ENCODE measurements around the gene YAP1.
"Not testable (repeated sequence)": the region's sequence is repeated elsewhere in the genome, so short reads cannot be mapped to it uniquely, and the experiment has no call there.

YAP1 gene

DNA sequence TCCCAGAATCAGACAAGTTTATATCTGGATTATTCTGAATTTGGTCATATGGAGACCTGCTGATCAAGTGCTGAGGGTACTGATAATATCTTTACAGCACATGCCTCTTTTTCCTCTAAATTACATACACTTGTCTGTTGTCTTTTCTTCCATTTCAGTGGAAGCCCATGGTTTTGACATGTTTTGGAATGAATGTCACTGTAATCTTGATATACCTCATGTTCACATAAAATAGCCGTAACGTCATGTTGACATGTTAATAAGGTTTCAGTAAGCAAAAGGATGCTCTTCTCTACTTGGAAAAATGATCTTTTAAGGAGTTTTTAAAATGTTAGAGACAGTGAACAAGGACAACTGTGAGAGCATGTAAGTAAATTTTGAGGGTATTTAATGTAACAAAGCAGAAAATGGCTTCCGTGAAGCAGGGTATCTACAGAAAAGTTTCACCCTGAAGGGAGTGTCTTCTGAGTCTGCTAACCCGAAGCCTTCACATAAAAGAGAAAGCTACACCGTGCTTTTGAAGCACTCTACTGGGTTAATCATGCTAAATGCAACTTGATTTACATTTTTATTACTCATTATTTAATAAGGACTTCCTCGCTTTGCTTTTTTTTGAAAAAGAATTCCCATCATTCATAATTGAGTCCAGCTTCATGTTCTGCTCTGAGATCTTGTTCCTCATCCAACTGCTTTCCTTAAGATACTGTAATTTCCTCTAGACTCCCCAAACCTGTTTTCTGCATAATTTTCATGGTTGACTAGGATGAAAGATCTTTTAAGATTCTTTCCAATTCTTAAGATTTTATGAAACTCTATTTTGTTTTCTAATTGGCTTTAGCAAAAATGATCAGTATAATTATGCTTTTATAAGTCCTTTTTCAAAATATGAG is 56.2 kb downstream of the YAP1 start:
- no peak for DNase-seq

- no peak for DNase-seq
Measured at GRCh38 chr11:102168481-102168880, 58.2 kb downstream of the YAP1 start.

- no peak for DNase-seq
Measured at GRCh38 chr11:102171101-102171500, 60.9 kb downstream of the YAP1 start.

GRCh38 chr11:102172127-102172848 is 62.0 kb downstream of the YAP1 start:
- DNase-seq, result no peak

DNA sequence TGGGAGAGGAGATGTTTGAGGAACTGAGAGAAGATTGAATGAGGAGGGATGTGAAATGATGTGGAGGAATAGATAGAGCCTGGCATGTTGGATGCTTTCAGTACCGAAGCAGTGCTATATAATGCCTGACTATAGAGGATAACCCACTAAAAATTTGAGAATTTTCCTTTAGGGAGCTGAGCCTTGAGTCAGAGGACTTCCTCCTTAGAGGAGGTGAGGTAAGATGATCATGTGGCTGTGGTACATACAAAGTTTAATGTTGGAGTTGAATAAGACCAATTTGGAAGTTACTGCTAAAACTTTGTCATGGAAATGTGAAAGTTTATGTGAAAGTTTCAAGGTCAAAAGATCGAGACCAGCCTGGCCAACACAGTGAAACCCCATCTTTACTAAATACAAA is 66.9 kb downstream of the YAP1 start:
- DNase-seq, result no peak

- DNase-seq, result no peak
Measured at GRCh38 chr11:102177974-102178631, 67.9 kb downstream of the YAP1 start.

DNA sequence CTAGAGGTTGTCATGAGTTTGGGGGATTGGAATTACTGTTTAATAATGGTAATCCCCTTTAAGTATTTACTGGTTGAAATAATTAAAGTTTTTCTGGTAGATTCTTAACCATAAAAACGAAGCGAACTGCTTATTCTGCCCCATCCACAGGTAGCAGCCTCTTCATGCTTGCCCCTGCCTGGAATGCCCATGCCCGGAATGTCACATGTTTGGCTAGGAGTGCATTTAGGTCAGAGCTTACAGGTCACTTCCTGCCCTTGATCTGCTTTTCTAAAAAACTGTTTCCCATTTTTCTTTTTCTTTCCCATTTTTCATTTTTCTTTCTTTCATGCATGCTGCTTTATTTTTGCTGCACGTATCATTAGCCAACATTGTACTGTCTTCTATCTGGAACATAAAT is 69.1 kb downstream of the YAP1 start:
- DNase-seq, result no peak

GRCh38 chr11:102184269-102184987 is 74.2 kb downstream of the YAP1 start:
- DNase-seq, result no peak

GRCh38 chr11:102186551-102187191 is 76.4 kb downstream of the YAP1 start:
- no peak for DNase-seq

- DNase-seq, result no peak
Measured at GRCh38 chr11:102187416-102188151, 77.3 kb downstream of the YAP1 start.

DNA sequence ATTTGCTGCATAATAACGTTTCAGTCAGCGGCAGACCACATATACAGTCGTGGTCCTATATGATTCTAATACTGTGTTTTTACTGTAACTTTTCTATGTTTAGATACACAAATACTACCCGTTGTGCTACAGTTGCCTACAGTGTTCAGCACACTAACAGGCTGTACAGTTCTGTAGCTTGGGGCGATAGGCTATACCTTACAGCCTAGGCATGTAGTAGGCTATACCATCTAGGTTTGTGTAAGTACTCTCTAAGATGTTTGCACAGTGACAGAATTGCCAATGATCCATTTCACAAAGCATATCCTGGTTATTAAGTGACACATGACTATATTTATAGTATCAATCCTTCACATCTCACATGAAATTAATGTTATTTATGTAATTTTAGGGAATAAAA is 78.2 kb downstream of the YAP1 start:
- DNase-seq, result no peak

DNA sequence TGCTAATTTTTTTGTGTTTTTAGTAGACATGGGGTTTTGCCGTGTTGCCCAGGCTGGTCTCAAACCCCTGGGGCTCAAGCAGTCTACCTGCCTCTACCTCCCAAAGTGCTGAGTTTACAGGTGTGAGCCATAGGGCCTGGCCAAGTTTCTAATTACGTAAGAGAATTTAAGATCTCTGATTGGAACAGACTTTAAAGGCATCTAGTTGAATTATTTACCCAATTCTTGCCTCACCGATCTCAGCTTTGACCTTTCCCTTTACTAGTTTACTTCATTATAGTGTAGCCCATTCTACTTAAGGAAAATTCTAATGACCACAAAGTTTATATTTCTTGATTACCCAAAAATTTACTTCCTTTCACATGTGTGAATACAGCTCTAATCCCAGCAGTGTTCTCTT is 81.6 kb downstream of the YAP1 start:
- DNase-seq, result no peak

DNA sequence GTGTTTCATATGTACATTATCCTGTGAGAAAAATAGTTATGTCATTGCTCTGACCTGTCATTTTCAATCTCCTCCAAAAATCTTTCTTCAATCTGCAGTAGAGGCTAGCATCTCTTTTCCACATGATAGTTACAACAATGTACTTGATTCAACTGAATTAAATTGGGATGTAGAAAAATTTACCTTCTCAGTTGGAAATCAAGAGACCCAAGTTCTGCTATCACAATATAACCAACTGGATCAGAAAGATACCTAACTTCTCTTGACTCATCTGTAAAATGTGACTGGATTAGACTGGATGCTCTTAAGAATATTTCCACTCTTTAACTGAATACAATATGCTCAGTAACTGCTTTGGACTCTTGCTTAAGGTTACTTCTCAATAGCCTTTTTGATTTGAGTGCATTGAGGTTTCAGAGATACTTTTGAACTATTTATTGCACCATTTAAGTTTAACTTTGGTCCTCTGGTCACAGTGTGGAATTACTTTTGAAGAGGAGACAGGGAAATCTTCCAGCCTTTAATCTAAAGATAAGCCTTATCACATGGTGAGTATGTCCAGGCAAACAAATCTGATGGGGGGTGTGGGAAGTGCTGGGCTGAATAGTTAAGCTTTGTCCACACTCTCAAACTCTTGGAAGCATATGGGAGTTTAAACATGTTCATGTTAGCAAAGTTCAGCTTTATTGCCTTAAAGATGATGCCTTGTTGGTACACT is 82.3 kb downstream of the YAP1 start:
- DNase-seq, result no peak

DNA sequence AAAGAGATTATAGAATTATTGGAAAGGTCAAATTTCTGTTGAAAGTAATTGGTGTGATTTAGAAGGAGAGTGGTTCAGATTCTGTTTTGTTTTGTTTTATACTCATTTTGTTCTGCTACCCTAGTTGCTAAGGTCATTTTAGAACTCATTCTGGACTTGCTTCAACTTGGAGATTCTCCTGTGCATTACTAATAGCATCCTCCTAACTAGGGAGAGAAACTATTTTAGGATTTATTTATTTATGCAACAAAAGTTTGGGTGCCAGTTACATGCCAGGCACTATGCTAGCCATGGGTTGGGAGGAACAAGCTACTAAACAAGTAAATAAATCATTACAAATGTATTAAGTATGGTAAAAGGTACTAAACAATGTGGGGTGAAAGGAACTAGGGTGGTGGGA is 84.0 kb downstream of the YAP1 start:
- DNase-seq, result no peak

DNA sequence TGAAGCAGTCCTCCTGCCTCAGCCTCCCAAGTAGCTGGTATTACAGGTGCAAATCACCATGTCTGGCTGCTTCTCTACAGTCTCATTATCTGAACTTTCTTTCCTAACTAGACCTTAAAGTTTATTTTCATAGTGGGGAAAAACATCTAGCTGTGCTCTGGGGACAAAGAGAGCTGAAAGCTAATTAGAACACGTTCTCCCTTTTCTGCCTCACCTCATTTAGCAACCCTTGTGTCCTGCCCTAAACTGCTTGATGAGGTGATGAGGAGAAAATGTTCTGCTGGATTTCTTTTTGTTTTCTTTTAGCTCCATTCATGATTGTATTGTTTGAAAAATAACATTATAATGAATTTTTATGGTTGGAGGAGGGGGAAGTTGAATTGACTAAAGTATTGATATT is 84.7 kb downstream of the YAP1 start:
- DNase-seq, result no peak

GRCh38 chr11:102196351-102196750 is 86.1 kb downstream of the YAP1 start:
- no peak for DNase-seq

GRCh38 chr11:102196816-102197215 is 86.6 kb downstream of the YAP1 start:
- no peak for DNase-seq

DNA sequence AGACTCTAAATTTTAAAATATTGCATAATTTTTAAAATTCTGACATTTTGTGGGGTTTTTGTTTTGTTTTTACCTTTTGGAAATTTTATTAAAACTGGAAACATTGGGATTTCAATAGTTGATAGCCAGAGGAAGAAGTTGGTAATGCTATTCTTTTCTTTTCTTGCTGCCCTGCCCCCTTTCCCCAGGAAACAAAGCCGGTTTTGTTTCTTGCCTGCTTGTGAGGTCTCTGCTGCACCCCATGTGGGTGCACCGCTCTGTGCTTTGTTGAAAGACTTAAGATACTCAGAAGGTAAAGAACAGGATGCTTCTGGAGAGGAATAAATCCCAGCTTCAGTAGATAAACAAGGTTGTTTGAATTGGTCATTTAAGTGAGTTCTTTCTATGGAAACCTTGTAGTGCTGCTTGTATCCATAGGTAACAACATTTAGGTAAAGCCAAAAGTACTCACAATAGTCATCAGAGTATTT is 87.5 kb downstream of the YAP1 start:
- no peak for DNase-seq

DNA sequence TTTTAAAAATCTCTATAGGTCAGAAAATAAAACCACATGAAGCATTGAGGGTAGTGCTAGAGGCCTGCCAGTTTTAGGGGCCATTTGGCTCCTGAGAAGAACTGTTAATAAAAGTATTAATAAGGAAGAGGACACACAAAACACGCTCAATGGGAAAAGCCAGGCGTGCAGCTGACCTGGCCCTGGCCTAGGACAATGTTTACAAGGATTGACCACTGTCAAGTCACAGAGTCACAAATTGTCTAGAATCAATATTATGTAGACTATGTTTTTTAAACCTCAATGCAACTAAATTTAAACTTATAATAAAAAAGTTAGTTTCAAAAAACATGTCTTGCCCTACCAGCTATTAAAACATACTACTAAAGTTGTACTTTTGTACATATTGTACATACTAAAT is 89.4 kb downstream of the YAP1 start:
- no peak for DNase-seq

DNA sequence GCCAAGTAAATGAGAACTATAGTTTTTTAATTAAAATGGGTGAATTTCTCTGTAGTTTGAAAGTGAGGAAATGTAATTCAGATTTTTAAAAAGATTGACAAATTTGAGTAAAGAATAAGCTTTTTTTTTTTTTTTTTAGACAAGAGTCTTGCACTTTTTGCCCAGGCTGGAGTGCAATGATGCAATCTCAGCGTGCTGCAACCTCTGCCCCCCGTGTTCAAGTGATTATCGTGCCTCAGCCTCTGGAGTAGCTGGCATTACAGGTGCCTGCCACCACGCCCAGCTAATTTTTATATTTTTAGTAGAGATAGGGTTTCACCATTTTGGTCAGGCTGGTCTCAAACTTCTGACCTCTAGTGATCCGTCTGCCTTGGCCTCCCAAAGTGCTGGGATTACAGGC is 90.1 kb downstream of the YAP1 start:
- not testable (repeated sequence) for DNase-seq

- DNase-seq, result no peak
Measured at GRCh38 chr11:102201776-102202175, 91.5 kb downstream of the YAP1 start.

Data from activated naive CD4-positive, alpha-beta T cell (primary cell).